ENCODE measurements around the gene PRDM15.
A peak's percentile ranks its signal among the peaks of the same experiment; 100 is the strongest.

The PRDM15 gene

DNA sequence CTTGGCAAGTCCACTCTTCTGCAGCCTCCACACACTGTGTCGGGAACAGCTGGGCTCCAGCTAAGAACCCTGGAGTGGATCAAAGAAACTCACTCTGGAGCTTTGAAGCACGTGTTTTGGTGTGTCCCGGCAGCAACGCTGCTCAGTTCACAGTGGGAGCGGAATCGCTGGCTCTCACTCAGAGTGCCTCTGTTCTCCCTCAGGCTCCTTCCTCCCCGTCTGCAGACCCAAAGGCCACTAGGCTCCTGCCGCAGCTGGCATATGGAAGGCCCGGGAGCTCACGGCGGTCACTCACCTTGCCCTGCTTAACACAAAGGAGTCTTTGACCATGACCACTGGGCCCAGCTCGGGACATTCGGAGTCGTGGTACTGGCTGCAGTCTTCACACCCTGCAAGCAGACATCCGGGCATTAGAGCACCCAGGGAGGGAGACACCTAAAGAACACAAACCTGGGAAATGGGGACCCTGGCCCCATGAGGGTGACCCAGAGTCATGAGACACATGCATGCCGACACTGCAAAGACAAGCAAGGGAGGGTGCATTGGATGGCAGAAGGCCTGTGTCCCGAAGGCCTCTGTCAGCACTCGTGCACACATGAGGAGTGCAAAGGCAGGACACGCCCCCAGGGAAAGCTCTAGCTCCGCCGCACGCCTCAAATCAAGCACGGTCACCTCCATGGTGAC is 19.7 kb downstream of the PRDM15 start:
- no peak for DNase-seq

DNA sequence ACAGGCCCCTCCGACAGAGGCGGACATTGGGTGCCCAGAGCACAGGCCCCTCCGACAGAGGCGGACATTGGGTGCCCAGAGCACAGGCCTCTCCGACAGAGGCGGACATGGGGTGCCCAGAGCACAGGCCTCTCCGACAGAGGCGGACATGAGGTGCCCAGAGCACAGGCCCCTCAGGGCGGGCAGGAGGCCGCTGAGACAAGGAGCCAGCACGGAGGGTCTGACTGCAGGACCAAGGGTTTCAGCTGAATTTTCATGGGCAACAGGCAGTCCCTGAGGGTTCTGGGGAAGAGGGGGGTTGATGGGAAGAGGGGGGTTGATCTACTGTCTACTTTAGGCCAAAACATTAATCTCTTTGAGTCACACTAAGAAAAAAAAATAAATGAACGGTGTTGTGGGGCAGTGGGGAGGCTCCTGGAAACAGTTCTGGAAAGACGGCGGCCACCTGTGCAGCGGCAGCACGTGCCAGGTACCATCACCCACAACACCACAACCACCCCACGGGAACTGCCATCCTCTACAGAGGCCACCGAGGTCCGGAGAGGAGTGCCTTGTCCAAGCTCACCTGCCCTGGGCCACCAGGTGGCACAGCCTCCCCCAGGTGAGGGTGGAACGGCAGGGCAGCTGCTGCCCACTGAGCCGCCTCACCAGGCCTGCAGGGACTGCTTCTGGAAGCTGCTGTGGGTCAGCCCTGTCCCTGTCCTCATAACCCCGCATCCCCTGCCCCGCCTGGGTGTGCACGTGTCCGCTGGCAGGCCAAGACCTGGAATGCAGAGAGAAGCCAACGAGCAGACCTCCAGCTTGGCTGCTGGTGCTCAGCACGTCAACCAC is 20.5 kb downstream of the PRDM15 start:
- DNase-seq: no peak

DNA sequence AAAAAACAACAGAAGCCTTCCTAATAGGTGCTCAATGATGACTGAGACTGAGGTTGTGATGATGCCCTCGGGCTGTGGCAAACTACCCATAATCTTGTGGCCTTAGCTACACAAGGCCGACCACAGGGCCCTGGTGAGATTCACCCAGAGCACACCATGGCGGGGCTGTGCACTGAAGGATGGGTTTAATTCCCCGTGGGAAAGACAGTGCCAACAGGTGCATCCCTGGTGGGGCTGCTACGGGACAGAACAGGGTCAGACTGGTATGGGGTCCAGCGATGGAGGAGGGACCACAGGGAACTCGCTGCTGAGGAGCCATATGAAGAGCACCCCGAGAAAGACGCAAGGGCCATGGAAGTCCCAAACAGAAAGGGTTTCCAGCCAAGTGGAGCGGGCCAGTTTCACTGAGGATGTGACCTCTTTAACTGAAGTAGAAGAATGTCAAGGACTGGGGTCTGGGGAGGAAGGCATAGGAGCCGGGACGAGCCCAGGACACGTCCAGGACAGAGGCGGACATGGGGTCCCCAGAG is 21.3 kb downstream of the PRDM15 start:
- no peak for DNase-seq

DNA sequence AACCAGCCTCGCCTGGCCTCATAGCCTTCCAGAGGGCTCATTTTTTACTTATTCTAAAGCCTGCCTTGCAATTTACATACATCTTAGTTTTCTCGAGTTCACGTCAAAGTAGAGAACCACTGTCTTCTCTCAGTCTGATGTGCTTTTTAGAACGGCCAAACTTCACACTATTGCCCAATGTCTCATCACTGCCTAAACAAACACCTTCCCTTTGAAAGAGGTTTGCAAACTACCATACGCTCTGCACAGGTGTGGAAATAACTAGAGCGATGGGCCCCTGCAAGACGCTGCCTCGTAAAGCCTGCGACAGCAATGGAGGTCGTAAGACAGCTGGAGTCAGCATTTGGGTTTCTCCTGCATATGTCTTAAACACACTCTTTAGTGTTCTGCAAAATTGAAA is 22.6 kb downstream of the PRDM15 start:
- no peak for DNase-seq

DNA sequence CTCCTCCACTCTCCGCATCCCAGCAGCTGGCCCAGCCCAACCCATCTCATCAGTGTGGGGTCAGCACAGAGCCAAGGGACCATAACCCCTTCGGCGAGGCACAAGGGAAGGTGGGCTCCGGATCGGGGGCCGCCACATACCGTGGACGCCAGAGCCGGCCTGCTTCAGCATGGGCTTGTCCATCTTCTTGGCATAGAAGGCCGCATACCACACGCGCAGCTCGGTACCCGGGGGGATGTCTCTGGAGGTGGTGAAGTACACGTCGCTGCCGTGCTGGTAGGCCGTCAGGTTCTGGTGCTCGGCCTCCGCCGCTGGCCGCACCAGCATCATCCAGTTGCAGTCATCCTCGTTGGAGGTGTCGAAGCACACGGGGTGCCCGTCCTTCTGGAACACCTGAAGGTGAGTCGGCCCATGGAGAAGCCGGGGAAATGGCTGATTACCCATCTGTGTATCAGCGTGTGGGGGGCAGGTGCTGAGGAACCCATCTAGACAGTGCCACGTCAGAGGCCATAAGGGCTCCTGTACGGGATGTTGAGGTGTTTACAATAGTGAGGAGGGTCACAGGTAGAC is 24.6 kb downstream of the PRDM15 start:
- no peak for DNase-seq

DNA sequence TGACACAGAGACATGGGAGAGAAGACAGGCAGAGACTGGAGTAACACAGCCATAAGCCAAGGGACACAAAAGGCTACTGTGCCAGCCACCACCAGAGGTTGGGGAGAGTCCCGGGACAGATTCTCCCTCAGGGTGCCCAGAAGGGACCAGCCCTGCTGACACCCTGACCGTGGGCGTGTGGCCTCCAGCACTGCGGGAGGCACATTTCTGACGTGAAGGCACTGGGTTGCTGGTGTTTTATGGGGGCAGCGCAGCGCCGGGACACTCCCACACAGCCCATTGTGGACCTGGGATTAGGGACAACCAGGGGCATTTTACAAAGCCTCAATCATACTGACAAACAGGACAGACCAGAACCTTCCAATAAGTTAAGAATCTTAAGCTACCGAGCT is 26.2 kb downstream of the PRDM15 start:
- no peak for DNase-seq

DNA sequence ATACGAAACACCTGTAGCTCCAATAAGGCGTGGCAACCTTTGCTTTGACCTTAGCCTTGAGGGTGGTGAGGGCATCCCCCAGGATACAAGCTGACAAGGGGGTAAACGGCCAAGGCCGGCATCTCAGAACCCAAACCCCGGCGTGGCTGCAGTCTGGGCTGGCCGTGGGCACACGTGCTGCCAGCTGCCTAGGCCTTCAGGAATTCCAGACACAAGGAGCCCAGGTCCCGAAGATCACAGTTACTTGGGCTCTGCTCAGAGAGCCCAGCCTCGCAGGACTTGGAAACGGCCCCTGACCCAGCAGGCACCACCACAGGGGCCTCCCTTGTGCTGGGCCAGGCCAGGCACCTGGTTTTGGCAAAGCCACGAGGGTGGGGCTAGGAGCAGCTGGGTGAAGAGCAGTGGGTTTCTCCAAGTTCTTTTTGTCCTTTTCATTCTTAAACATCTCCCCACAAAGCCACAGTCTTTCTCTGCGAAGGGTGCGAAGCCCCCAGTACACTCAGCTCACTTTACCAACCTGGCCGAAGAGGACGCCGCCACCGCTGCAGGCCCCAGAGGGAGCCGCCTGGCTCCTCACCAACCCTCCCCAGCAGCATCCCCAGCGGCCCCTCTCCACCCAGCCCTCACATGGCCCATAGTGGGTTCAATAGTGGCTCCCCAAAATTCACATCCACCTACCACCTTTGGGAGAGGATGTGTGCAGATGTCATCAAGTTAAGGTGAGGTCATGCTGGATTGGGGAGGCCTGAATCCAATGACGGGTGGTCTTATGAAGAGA is 26.8 kb downstream of the PRDM15 start:
- no peak for DNase-seq

DNA sequence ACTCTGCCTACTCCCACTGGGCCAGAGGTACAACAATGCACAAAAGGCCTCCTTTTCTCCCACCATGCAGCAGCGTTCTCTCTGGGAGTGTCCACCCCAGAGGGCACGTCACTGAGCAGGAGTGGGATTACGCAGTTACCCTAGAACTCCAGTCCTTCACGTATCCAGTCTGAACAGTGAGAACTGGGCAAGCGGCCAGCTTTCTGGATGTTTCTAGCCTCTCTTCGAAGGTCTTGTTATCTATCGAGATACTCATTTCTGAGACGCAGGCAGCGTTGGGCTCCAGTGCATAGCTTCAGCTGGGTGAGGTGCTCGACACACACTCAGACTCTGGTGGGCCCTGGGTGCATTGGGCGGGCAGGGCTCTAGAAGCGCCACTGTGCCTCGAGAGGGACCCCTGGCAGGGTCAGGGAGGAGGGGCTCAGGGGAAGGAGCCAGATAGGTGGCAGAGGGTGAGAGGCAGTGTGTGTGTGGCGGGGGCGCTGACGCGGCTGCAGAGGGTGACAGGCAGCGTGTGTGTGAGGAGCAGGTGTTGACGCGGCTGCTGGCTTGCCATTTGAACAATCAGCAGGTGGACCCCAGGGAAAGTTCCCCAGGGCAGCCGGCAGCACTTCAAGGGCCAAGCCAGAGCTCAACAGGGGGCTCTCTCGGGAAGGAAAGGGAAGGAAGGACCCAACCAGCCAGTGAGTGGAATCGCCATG is 27.9 kb downstream of the PRDM15 start:
- peak; percentile 82 for DNase-seq

DNA sequence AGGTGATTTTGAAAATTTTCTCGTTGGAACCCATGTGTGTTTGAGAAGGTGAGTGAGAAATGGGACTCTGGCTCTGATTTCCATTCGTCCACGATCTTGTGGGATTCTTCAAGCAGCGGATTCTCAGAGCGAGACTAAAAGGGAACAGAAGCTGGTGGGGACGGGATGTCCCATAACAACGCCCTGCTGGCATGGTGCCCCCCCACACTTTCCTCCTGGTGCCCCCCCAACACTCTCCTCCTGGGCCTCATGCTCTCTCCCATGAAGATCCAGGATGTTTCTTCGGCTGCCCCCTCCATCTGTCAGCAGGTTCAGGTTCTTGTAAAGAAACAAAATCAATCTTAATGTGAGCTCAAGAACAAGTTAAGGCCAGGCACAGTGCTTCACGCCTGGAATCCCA is 29.1 kb downstream of the PRDM15 start:
- DNase-seq: no peak

DNA sequence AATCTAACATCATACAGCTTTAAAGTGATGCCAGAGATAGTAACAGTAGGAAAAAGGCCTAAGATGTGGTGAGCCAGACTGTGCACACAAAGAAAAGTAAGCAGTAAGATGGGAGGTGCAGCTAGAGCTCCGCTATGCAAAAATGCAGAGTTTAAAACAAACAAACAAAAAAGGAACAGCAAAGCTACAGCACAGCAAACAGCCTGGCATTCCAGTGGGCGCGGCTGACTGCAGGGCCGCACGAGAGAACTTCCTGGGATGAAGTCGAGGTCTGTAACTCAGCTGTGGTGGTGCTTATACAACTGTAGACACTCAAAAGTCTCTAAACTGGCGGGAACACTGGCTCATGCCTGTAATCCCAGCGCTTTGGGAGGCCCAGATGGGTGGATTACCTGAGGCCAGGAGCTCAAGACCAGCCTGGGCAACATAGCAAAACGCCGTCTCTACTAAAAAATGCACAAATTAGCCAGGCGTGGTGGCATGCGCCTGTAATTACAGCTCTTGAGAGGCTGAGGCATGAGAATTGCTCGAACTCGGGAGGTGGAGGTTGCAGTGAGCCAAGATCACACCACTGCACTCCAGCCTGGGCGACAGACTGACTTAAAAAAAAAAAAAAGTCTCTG is 30.1 kb downstream of the PRDM15 start:
- no peak for DNase-seq

DNA sequence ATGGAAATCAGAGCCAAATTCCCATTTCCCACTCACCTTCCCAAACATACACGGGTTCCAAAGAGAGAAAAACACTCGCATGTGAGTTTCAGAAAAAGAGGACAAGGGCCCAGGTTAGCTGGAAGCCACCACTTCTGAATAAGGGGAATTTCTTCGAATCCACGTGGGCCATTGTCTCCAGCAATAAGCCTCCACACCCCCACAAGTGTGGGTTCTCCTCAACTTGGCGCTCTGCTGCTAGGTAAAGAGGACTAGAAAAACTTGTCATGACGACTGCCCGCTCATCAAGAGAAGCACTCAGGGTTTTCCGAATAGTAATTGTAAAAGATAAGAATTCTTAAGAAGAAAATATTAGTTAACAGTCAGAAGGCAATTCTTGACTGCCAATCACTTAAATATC is 30.6 kb downstream of the PRDM15 start:
- DNase-seq: no peak

DNA sequence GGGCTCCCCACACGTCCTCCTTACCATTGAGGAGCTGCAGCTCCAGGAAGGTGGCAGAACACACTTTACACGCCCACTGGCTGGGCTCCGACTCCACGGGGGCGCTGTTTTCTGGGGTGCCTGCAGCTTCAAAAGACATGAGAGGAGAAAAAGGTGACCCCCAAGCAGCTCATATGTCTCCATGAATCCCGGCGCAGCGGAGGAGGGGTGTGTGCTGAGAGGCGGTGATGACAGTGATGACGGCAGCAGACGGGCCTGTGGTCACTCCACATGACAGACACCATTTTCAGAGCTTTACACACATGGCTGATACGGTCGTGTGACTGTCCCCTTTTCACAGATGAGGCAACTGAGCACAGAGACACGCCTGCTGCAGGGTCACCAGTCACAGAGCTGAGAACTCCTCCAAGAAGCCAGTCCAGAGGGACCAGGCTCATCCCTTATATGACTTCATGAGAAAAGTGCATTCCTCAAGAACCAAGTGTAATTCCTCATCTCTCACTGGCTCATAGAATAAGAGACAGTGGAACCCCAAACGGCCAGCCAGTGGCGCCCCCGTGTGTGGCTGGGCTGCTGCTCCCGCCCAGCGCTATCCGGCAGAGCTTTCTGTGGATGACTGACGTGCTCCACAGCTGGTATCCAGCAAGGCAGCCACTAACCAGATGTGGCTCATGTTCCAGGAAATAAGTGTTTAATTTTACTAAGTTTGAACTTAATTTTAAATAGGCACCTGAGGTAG is 31.9 kb downstream of the PRDM15 start:
- no peak for DNase-seq

DNA sequence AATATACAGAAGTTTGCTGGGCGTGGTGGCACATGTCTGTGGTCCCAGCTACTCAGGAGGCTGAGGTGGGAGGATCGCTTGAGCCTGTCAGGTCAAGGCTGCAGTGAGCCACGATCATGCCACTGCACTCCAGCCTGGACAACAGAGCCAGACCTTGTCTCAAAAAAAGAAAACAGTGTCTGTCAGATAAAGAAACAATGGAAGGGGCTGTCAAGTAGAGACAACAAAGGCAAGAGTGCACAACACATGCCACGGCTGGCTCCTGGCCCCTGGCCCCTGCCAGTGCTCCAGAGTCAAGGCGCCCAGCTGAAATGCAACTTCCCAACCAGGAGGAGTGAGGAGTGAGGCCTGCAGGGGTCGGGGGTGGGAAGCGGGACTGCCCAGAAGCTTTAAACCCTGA is 32.6 kb downstream of the PRDM15 start:
- no peak for DNase-seq

DNA sequence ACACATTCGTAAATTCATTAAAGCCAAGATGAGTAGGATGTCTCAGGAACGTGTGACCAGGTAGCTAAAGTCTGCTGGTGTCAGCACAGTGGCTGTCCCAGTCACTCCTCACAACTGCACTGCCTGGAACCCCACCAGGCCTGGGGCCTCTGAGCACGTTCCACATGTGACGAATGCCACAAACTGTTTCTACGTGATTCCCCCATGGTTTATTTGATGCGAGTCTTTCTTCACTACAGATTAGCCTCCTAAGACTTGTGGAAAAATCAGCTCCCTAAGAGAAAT is 33.2 kb downstream of the PRDM15 start:
- no peak for DNase-seq

DNA sequence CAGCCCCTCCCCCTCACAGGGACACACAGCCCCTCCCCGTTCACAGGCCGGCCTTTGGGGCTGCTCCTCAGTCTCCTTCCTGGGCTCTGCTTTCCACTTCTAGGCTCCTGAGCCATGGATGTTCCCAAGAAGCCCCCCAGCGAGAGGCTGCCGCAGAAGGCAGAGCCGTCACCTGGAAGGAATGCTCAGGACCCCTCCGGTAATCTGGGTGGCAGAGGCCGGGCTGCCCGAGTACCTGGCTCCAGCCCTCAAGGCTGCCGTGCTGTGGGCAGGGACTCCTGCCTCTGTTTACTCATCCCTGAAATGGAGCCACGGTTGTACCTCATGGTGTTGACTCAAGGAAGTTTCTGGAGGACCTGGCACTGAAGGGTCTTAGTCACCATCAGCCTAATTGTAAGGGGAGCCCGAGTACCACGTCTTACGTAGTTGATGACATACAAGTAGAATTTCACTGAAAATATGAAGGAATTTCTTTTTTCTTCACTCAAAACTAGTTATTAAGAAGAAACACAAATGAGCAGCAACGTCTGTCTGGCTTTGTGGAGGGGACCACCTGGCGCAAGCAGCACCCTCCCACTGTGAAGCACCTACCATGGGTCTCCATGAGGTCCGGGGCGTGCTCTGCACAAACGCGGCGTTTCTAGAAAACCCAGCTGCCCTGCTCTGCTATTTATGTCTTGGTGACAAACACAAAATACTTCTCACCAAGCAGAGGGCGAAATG is 33.7 kb downstream of the PRDM15 start:
- no peak for DNase-seq

DNA sequence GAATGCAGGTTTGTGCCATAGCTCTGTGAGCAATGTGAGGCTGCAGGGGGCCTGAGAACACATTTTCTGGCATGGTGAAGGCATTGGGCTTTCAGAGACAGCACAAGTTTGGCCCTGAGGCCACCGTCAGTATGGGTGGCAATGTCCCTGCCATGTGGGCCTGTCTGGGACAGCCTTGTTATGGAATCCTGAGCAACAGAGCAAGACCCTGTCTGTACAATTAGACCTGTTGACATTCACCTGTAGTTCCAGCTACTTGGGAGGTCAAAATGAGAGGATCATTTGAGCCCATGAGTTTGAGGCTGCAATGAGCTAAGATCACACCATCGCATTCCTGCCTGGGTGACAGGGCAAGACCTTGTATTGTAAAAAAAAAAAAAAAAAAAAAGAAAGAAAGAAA is 35.6 kb downstream of the PRDM15 start:
- no peak for DNase-seq

DNA sequence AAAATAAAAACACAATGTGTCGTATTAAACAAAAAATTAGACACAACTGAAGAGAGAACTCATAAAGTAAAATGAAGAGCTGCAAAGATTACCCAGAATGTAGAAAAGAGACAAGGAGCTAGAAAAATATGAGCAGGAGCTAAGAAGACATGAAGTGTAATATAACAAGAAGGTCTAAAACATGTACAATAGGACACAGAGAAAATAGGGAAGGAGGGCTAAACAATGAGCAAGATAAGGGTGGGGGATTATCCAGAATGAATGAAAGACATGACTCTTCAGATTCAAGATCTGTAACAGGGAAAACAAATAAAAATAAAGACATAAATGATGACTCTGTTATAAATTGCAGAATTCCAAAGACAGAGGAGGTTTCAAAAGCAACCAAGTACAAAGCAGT is 38.3 kb downstream of the PRDM15 start:
- DNase-seq: no peak

DNA sequence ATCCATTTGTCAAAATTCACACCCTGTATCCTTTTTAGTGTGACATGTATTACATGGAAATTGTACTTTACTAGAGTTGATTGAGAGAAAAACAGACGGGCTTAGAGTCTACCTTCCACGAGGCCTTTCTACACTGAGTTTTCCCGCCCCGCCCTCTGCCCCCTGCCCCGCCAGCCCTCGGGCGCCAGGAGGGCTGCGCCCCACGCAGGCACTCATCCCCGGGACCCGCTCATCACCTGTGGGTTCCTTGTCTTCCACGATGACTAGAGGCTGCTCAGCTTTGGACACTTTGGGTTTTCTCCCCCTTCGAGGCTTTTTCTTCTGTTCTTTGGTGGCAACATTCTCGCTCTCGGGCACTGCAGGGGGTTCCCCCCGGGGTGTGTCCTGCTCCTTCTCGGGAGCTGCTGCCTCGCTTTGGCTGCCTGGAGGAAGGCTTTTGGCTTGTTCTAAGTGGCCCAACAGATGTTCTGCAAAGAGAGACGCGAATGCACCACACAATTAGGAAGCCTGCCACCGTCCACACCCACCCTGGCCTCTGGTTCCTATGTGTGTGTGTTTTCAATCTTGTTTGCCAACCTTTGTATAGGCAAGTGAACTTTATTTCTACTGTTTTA is 39.6 kb downstream of the PRDM15 start:
- DNase-seq: no peak

DNA sequence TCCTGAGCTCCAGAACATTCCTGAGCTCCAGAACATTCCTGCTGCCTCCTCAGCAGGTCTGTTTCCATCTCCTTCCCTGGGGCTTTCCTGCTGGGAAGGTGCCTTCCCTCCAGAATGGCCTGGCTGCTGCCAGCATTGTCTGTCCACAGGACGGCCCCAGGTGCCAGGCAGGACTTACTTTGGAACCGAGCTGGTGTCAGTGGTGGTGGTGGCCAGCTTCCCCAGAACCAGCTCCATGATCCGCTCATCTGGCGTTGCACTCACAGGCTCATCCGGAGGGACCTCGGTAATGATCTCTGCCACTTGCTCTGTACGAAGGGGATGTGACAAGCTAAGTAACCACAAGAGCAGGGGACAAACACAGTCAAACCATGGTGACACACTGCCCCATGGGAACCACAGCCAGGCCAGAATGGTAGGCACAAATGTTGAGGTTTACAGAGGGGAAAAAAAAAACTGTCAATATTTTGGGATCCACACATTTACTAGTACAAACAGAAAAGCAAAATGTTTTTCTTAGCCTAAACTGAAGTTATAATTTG is 41.3 kb downstream of the PRDM15 start:
- DNase-seq: no peak
